ENCODE results near the gene EFNA2. TPM values are rescaled to one million over a fixed set of nuclear protein-coding genes. Genes with fewer than 3 reads are reported as not detected.

EFNA2 gene
- total RNA-seq, 4 donors from 2014 or later: not detected

DNA sequence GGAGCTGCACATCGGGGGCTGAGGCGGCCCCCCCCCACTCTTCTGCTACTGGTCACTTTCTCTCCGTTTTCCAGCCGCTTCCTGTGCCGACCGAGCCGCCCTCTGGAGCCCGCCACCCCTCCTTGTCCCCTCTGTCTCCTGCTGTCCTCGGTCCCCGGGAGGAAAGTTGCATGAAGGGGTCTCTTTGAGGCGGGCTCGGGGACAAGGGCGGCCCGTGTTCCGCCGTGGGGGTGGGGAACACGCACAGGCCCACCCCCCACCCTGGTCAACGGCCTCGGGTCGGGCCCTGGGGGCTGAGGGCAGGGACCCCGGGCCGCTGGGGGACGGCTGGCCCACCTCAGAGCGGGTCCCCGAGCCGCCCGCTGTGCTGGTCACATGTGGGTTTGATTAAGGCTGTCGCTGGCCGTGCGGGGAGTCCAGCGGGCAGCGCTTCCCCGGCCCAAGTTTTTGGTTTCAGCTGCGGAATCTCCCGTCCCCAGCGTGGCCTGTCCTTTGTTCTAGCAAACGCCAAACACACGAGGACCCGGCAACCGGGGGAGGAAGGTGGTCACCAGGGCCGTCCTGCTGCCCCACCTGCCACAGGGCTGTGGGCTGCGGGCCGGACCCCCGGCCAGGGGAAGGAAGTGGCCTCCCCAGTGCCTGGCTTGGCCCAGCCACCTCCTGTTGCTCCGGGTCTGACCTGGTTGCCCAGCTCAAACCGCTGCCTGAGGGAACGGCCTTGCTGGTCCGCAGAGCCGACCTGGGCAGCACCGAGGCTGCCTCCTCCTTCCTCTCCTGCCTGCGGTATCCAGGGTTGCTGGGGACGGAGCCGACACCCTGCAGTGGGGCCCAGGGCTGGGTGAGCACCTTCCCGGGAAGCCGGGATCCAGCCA lies 1.9 kb downstream of the EFNA2 start:
- TF ChIP-seq, protein P1, sequence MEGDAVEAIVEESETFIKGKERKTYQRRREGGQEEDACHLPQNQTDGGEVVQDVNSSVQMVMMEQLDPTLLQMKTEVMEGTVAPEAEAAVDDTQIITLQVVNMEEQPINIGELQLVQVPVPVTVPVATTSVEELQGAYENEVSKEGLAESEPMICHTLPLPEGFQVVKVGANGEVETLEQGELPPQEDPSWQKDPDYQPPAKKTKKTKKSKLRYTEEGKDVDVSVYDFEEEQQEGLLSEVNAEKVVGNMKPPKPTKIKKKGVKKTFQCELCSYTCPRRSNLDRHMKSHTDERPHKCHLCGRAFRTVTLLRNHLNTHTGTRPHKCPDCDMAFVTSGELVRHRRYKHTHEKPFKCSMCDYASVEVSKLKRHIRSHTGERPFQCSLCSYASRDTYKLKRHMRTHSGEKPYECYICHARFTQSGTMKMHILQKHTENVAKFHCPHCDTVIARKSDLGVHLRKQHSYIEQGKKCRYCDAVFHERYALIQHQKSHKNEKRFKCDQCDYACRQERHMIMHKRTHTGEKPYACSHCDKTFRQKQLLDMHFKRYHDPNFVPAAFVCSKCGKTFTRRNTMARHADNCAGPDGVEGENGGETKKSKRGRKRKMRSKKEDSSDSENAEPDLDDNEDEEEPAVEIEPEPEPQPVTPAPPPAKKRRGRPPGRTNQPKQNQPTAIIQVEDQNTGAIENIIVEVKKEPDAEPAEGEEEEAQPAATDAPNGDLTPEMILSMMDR (IDR thresholded peaks at IDR 0.05; ENCODE audit: low read depth): no peak

DNA sequence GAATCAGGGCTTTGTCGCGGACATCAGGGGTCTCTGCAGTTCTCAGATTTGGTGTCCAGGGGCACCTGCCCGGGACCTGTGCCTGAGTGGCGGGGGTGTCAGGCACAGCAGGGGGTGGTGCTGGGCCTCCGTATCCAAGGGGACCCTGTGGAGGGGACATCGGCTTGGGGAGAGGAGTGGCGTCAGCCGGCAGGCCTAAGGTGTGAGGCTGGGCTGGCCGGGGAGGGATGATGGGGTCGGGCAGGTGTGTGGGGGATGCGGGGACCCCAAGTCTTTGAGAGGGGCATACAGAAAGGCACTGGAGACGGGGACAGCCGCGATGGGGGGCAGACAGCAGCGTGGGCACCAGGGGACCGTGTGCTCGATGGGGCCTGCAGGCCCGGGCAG lies 2.5 kb downstream of the EFNA2 start:
- TF ChIP-seq, protein P1 (IDR thresholded peaks at IDR 0.05; ENCODE audit: low read depth): no peak

DNA sequence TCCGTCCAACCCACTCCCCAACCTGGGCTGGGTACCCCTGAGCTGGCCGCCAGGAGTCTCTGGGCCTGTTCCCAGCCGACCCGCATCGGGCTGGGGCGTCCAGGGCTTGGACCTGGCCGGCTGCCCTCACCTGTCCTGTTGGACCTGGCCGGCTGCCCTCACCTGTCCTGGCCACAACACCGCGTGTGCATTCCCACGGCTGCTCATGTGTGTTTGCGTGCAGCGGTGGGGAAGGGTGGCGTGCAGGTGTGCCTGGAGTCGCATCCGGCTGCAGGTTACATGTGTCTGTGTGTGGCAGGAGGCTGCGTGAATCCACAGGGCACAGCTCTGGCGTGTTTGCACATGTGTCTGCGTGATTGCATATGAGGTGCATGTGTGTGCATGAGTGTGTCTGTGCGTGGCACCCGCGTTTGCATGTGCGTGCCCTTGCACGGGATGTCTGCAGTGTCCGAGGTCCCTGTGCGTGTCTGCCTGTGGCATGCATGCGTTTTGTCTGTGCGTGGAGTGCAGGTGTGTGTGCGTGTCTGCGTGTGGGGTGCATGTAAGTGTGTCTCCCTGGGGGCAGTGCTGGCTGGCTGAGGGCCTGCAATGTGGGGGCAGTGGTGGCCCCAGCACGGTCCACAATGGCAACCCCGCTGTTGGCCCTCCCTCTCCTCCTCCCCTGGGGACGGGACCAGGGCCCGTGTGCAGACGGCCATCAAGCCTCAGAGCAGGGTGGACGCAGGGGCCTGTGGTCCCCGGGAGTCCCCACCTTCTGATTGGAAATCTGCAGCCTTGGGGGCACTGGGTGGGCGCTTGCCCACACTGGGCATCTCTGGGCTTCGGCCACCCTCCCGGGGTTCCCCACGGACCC lies 3.4 kb downstream of the EFNA2 start:
- TF ChIP-seq, protein P1 (IDR thresholded peaks at IDR 0.05; ENCODE audit: low read depth): no peak

DNA sequence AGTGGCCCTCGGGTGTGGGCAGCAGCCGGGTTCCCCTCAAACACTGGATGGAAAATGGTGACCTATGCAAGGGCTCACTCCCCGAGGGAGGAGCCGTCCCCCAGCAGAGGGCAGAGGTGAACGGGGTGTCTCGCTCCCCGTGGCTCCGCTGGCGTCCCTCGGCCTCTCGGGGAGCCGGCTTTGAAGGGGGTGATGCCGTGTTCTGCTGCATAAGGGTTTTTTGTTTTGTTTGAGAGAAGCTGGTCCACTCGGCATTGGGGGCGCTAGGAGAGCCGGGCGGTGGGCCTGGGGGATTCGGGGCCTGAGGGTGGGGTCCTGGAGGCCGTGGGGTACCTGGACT lies 4.0 kb downstream of the EFNA2 start:
- TF ChIP-seq, protein P1 (IDR thresholded peaks at IDR 0.05; ENCODE audit: low read depth): no peak

DNA sequence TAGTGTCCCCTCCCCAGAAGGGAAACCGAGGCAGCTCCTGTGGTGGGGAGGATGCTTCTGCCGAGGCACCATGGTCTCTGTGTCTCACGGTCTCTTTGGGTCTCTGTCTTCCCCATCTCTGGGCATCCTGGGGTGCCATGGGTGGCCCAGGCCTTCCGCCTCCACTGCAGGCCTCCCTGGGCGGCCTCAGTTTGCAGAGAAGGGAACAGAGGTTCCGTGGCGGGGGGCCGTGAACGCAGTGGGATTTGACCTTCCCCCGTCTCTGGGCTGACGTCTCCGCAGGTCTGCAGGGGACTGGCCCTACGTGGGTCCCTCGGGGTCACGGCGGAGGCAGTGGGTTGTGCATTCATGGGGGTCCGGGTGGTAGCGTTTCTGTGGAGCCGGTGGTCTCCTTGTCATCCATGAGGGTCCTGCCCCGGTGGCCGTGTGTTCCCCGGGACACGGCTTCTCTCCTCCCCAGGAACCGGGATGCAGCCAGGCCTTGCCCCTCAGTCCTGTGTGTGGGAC lies 4.6 kb downstream of the EFNA2 start:
- TF ChIP-seq, protein P1 (IDR thresholded peaks at IDR 0.05; ENCODE audit: low read depth): no peak

DNA sequence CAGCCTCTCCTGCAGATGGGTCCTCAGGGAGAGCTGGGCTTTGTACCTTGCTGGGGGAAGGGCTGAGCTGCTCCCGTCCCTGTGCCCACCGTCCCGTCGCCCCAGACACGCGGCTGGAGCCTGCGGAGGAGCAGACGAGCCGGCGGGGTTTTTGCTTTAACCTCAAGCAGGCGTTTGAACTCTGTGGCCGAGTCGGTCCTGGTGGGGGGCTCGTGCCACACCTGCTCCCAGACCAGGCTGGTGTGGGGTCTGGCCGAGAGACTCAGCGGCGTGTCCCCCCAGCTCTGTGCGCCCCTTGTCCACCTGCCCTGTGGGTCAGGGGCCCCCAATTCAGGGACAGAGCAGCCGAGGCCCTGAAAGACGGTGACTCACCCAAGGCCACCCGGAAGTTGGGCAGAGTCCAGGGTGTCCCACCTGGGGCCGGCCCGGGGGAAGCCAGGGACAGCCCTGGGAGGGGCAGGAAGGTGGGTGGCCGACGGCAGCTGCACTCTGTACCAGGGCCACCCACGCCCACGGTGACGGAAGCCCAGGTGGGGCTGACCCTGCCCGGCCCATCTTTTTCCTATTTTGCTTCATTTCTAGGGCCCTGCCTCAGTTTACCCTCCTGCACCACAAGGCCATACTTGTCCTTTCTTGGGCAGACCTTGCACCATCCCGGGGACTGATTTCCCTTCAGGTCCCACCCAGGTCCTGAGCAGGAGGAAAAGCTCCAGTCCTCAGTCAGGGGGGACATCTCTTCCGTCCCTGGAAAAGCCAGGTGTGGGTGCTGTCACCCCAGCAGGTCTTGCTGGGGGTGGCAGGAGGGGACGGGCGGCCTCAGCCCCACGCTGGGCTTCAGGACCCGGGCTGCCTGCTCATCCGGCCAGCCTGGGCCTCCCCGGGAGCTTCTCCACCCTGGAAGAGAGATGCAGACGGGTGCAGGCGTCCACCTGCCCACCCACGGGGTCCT lies 5.3 kb downstream of the EFNA2 start:
- TF ChIP-seq, protein P1 (IDR thresholded peaks at IDR 0.05; ENCODE audit: low read depth): no peak
